IMR-90 (cell line): Measurements from ENCODE around the gene RXFP2.
A peak's percentile ranks its signal among the peaks of the same experiment; 100 is the strongest.

Experiments used
- CEBPB ChIP-seq: IDR thresholded peaks from 2 replicates; pipeline ENCODE4 v1.6.1; 2012; ENCODE audit warnings: low read depth, low read length, improper control_type of control experiment
- CHD1 ChIP-seq: IDR thresholded peaks from 2 replicates; pipeline ENCODE4 v1.6.1; 2012; ENCODE audit warnings: low read depth, low read length, improper control_type of control experiment
- CTCF ChIP-seq: conservative IDR thresholded peaks from 2 replicates; pipeline ENCODE4 v1.5.1; 2012; ENCODE audit warnings: mild to moderate bottlenecking, low read depth, low read length, improper control_type of control experiment
- MAZ ChIP-seq: IDR thresholded peaks from 2 replicates; pipeline ENCODE4 v1.6.1; 2012; ENCODE audit warnings: low read depth, mild to moderate bottlenecking, low read length, improper control_type of control experiment, moderate library complexity, borderline replicate concordance
- MXI1 ChIP-seq: IDR thresholded peaks from 2 replicates; pipeline ENCODE4 v1.6.1; 2012; ENCODE audit warnings: low read depth, mild to moderate bottlenecking, low read length, moderate library complexity, borderline replicate concordance
- NFE2L2 ChIP-seq: fragments of 150-350 bp; IDR thresholded peaks from 2 replicates; pipeline ENCODE4 v1.6.1; 2016; ENCODE audit warnings: low read depth, mild to moderate bottlenecking, low read length
- POLR2A ChIP-seq: IDR thresholded peaks from 2 replicates; pipeline ENCODE4 v1.6.1; 2012; ENCODE audit warnings: mild to moderate bottlenecking, low read depth, low read length
- RAD21 ChIP-seq: IDR thresholded peaks from 2 replicates; pipeline ENCODE4 v1.6.1; 2012; ENCODE audit warnings: low read length, improper control_type of control experiment
- RFX5 ChIP-seq: IDR thresholded peaks from 2 replicates; pipeline ENCODE4 v1.8.0; 2012; ENCODE audit warnings: low read depth, mild to moderate bottlenecking, low read length, moderate library complexity
- SMC3 ChIP-seq: fragments of 150-350 bp; IDR thresholded peaks from 2 replicates; pipeline ENCODE4 v1.6.1; 2016; ENCODE audit warnings: low read depth, mild to moderate bottlenecking, antibody characterized with exemption, low read length, moderate library complexity
- TF ChIP-seq, protein P1 (sequence below): fragments of 150-350 bp; IDR thresholded peaks from 2 replicates; pipeline ENCODE4 v1.6.1; 2017; ENCODE audit warnings: mild to moderate bottlenecking, antibody characterized with exemption, low read length, low read depth
- TF ChIP-seq, protein P2 (sequence below): fragments of 150-350 bp; IDR thresholded peaks from 2 replicates; pipeline ENCODE4 v1.6.1; 2016; ENCODE audit warnings: low read depth, mild to moderate bottlenecking, low read length, moderate library complexity, borderline replicate concordance

DNA sequence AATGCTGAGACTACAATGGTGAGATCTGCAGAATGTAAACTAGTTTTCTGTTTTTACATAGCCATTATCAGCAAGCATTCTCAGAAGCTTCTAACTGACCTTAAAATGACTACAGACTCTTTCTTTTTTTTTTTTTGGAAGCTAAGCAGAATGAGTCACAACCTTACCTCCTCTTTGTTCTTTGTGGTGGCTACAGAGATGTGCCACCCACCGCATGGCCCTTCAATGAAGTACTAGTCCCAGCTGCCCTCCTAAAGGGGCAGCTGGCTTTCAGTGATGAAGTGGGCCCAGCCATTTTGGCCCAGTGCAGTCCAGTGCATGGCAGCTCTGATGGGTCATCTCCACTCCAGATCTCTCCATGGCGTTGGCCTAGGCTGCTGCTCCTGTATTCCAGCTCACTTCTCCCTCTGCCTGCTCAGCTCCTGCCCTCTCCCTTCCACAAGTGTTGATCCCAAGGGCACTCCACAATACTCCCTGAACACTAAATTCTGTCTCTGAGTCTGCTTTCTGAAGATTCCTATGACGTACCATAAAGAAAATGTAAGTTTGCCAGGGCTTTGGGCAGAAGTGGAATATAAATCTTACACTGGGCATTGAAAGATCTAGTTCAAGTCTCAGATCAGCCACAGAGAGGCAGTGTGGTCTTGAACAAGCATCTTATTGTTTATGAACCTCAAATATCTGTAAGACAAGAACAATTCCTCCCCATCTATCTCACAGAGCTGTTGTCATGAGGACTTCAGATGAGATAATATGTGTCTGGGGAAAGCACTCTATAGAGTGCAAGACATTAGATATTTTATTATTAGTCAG is 85.6 kb downstream of the RXFP2 start:
- TF ChIP-seq CTCF (0 out of 2 replicates have a peak, but pooled peaks have one; percentile 19), POLR2A (no peak), CEBPB (no peak), RFX5 (no peak), MXI1 (no peak), RAD21 (peak; percentile 18; the same call in 1 of the 2 replicates), MAZ (no peak), SMC3 (no peak), CHD1 (no peak), NFE2L2 (no peak)
- TF ChIP-seq, protein P1, sequence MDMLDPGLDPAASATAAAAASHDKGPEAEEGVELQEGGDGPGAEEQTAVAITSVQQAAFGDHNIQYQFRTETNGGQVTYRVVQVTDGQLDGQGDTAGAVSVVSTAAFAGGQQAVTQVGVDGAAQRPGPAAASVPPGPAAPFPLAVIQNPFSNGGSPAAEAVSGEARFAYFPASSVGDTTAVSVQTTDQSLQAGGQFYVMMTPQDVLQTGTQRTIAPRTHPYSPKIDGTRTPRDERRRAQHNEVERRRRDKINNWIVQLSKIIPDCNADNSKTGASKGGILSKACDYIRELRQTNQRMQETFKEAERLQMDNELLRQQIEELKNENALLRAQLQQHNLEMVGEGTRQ, result no peak
- TF ChIP-seq, protein P2, sequence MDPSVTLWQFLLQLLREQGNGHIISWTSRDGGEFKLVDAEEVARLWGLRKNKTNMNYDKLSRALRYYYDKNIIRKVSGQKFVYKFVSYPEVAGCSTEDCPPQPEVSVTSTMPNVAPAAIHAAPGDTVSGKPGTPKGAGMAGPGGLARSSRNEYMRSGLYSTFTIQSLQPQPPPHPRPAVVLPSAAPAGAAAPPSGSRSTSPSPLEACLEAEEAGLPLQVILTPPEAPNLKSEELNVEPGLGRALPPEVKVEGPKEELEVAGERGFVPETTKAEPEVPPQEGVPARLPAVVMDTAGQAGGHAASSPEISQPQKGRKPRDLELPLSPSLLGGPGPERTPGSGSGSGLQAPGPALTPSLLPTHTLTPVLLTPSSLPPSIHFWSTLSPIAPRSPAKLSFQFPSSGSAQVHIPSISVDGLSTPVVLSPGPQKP, result no peak
